Measurements from ENCODE around the gene GRIK5. TPM values are rescaled to one million over a fixed set of nuclear protein-coding genes. Genes with fewer than 3 reads are reported as not detected.
A peak's percentile ranks its signal among the peaks of the same experiment; 100 is the strongest.

Gene GRIK5
- total RNA-seq, 1 donor: 0.18 TPM

DNA sequence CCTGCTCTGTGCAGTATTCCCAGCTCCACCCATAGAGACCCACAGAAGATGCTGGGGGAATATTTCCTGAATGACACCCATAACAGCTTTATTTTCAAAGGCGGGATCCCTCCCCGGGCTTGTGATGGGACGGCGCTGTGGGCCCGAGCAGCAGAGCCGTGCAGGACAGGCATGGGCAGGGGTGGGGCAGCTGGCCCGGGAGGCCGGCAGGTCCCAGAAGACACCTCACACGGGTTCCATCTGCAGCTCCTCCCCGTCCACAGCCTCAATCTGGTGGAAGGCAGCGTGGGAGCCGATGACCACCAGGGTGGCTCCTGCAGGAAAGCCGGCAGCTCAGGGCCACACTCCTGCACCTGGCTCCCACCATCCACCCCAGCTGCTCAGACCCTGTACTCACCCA lies 113.4 kb downstream of the GRIK5 start:
- TF ChIP-seq, protein P1, sequence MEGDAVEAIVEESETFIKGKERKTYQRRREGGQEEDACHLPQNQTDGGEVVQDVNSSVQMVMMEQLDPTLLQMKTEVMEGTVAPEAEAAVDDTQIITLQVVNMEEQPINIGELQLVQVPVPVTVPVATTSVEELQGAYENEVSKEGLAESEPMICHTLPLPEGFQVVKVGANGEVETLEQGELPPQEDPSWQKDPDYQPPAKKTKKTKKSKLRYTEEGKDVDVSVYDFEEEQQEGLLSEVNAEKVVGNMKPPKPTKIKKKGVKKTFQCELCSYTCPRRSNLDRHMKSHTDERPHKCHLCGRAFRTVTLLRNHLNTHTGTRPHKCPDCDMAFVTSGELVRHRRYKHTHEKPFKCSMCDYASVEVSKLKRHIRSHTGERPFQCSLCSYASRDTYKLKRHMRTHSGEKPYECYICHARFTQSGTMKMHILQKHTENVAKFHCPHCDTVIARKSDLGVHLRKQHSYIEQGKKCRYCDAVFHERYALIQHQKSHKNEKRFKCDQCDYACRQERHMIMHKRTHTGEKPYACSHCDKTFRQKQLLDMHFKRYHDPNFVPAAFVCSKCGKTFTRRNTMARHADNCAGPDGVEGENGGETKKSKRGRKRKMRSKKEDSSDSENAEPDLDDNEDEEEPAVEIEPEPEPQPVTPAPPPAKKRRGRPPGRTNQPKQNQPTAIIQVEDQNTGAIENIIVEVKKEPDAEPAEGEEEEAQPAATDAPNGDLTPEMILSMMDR (IDR thresholded peaks at IDR 0.05; ENCODE audit: insufficient read depth, low read length): no peak
- no peak for DNase-seq (ENCODE audit: low read depth)
- no peak overlapping the region for H3K4me3 ChIP-seq (ENCODE audit: low read depth, low read length)

DNA sequence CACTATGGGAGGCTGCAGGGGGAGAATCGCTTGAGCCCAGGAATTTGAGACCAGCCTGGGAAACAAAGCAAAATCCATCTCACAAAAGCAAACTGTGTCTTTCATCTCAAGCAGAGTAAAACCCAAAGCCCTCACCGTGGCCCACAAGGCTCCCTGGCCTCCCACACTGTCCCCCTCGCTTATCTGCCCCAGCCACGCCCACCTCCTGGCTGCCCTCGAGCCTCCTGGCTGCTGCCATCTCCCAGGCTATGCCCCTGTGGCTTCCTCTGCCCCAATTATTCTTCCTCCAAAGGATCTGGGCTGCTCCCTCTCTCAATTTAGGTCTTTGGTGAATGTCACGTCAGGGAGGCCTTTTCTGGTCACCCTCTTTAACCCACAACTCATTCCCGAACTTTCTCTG lies 114.5 kb downstream of the GRIK5 start:
- TF ChIP-seq, protein P1 (IDR thresholded peaks at IDR 0.05; ENCODE audit: insufficient read depth, low read length): no peak
- no peak overlapping the region for H3K4me3 ChIP-seq (ENCODE audit: low read depth, low read length)
- DNase-seq (ENCODE audit: low read depth): no peak

DNA sequence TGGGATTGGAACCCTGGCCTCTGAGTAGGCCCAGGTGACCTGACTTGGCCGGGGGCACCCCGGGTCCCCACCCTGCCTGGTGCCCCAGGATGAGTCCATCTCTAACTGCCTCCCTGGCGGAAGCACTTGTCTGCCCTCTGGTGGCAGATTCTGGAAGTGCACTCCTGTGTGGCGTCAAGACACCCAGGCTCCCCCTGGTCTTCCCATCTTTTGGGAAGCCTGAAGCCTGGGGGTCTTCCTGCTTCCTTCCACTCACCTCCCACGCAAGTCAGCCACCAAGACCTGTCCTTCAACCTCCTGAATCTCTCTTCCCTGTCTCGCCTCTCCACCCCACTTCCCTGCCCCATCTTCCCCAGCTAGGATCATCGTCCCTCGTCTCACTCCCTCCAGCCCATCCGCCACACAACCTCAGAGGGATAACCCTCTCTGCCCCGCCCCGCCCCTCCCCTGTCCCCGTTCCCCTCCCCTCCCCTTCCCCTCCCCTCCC lies 118.3 kb downstream of the GRIK5 start:
- TF ChIP-seq, protein P1 (IDR thresholded peaks at IDR 0.05; ENCODE audit: insufficient read depth, low read length): peak; percentile 99
- H3K4me3 ChIP-seq (ENCODE audit: low read depth, low read length): no peak overlapping the region
- peak; percentile 75 for DNase-seq (ENCODE audit: low read depth)

Other genes with a start within 250 kb of the GRIK5 start
- gene LYPD4, start 225.5 kb downstream of the GRIK5 start, total RNA-seq (ENCODE audit: low replicate concordance): not detected in 2 replicates
- not detected in 2 replicates for gene DMRTC2, start 225.2 kb downstream of the GRIK5 start, total RNA-seq (ENCODE audit: low replicate concordance)
- gene RPS19, start 210.0 kb downstream of the GRIK5 start, total RNA-seq (ENCODE audit: low replicate concordance): 827 and 1,080 TPM in 2 replicates
- 0.09 TPM in 1 of 2 replicates, not detected in the other for gene CD79A, start 192.9 kb downstream of the GRIK5 start, total RNA-seq (ENCODE audit: low replicate concordance)
- gene ARHGEF1, start 187.0 kb downstream of the GRIK5 start, total RNA-seq (ENCODE audit: low replicate concordance): 26.8 and 57.6 TPM in 2 replicates
- gene ERFL, start 141.8 kb downstream of the GRIK5 start, total RNA-seq (ENCODE audit: low replicate concordance): 0.57 TPM in 1 of 2 replicates, not detected in the other
- gene RABAC1, start 110.9 kb downstream of the GRIK5 start, total RNA-seq (ENCODE audit: low replicate concordance): 122 and 201 TPM in 2 replicates
- gene ATP1A3, start 76.0 kb downstream of the GRIK5 start, total RNA-seq (ENCODE audit: low replicate concordance): not detected in 2 replicates
- 4.7 and 17.2 TPM in 2 replicates for gene ZNF574, start 6.0 kb upstream of the GRIK5 start, total RNA-seq (ENCODE audit: low replicate concordance)
- 0.08 and 0.18 TPM in 2 replicates for gene POU2F2, start 62.2 kb upstream of the GRIK5 start, total RNA-seq (ENCODE audit: low replicate concordance)
- 11.1 and 13.5 TPM in 2 replicates for gene DEDD2, start 147.5 kb upstream of the GRIK5 start, total RNA-seq (ENCODE audit: low replicate concordance)
- gene ZNF526, start 150.1 kb upstream of the GRIK5 start, total RNA-seq (ENCODE audit: low replicate concordance): 6.0 and 13.0 TPM in 2 replicates
- 3.1 and 18.3 TPM in 2 replicates for gene GSK3A, start 172.4 kb upstream of the GRIK5 start, total RNA-seq (ENCODE audit: low replicate concordance)
- gene ERF, start 184.9 kb upstream of the GRIK5 start, total RNA-seq (ENCODE audit: low replicate concordance): 18.2 and 30.4 TPM in 2 replicates
- 35.3 and 36.1 TPM in 2 replicates for gene CIC, start 199.0 kb upstream of the GRIK5 start, total RNA-seq (ENCODE audit: low replicate concordance)
- gene PRR19, start 231.9 kb upstream of the GRIK5 start, total RNA-seq (ENCODE audit: low replicate concordance): 0.90 and 1.1 TPM in 2 replicates
- gene PAFAH1B3, start 232.4 kb upstream of the GRIK5 start, total RNA-seq (ENCODE audit: low replicate concordance): 23.0 and 28.2 TPM in 2 replicates
- not detected in 2 replicates for gene TMEM145, start 243.1 kb upstream of the GRIK5 start, total RNA-seq (ENCODE audit: low replicate concordance)